Measurements from ENCODE around the gene MLX.
A peak's percentile ranks its signal among the peaks of the same experiment; 100 is the strongest.

Gene MLX

DNA sequence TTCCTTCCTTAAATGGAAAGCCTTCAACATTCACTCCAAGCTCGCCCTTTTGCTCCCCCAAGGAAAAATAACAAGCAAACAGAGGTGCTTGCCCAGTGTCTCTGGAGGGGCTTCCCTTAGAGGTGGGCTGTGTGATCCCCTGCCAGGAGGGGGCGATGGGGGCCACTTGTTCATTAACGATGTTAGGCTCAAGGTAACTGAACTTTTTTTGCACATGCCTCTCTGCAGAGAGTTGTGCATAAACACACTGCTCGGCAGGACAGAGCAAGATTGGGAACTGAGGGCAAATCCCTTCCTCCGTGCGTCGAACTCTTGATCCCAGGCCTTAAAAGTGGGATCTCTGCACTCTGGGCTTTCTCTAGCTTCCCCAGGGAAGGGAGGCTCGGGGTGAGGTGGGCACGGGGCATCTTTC lies 46.4 kb upstream of the MLX start:
- H3K9me3 Mint-ChIP-seq = no peaks in the 10 kb centered on the region
- TF ChIP-seq, protein P1, sequence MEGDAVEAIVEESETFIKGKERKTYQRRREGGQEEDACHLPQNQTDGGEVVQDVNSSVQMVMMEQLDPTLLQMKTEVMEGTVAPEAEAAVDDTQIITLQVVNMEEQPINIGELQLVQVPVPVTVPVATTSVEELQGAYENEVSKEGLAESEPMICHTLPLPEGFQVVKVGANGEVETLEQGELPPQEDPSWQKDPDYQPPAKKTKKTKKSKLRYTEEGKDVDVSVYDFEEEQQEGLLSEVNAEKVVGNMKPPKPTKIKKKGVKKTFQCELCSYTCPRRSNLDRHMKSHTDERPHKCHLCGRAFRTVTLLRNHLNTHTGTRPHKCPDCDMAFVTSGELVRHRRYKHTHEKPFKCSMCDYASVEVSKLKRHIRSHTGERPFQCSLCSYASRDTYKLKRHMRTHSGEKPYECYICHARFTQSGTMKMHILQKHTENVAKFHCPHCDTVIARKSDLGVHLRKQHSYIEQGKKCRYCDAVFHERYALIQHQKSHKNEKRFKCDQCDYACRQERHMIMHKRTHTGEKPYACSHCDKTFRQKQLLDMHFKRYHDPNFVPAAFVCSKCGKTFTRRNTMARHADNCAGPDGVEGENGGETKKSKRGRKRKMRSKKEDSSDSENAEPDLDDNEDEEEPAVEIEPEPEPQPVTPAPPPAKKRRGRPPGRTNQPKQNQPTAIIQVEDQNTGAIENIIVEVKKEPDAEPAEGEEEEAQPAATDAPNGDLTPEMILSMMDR (IDR thresholded peaks at IDR 0.05; ENCODE audit: unreplicated experiment in 3 of 3) = peak in 1 of 3 experiments; percentile 17
- no peaks in the 10 kb centered on the region for H3K27me3 Mint-ChIP-seq (ENCODE audit: low read depth)
- H3K4me3 Mint-ChIP-seq = peak overlapping the region; percentile 56 to 64 (median 58)
- peak overlapping the region; percentile 99 to 100 (median 100) for H3K27ac Mint-ChIP-seq
- peaks cover 8% of the 10 kb centered on the region for H3K36me3 Mint-ChIP-seq (ENCODE audit: low read depth)
- peaks cover 79% of the 10 kb centered on the region for H3K4me1 Mint-ChIP-seq

- H3K4me3 Mint-ChIP-seq = peak overlapping the region; percentile 13 to 64 (median 45)
- peaks cover 77% of the 10 kb centered on the region for H3K4me1 Mint-ChIP-seq
- peaks cover 8% of the 10 kb centered on the region for H3K36me3 Mint-ChIP-seq (ENCODE audit: low read depth)
Measured at GRCh38 chr17:42521036-42521435, 45.9 kb upstream of the MLX start.

DNA sequence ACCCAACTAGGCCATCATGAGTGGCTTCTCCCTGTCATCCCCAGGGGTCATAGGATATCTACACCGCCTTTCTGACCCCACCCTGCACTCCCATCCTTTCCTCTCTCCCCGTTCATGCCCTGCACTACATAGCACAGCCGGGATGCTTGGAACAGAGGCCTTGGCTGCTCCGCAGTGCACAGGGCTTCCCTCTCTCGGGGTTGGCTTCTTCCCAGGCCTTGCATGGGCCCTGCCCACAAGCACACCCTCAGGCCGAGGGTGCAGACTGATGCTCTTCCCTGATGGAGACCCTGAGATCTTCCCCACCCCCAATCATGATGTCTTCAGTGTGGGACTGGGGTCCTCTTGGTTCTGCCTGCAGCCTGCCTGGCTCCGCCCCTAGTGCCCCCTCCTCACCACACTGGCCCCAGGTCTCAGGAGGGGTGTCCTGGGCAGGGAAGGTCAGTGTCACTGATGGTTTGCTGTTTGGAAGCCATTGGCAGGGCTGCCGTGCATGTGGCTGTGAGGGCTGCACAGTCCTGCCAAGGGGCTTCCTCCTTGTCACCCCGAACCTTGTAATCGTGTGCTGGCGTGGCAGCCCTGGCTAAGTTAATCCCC lies 45.1 kb upstream of the MLX start:
- Mint-ChIP-seq H3K4me1 (peaks cover 73% of the 10 kb centered on the region), H3K27me3 (ENCODE audit: low read depth) (no peaks in the 10 kb centered on the region), H3K4me3 (peak overlapping the region; percentile 30 to 64 (median 45)), H3K9me3 (no peaks in the 10 kb centered on the region), H3K27ac (peak overlapping the region; percentile 99 to 100 (median 100)), H3K36me3 (ENCODE audit: low read depth) (peaks cover 8% of the 10 kb centered on the region)
- TF ChIP-seq, protein P1 (IDR thresholded peaks at IDR 0.05; ENCODE audit: unreplicated experiment in 3 of 3) = no peak

More at GRCh38 chr17:42521036-42521435, 45.9 kb upstream of the MLX start:
- TF ChIP-seq, protein P1 (IDR thresholded peaks at IDR 0.05; ENCODE audit: unreplicated experiment in 3 of 3) = no peak
- Mint-ChIP-seq H3K9me3 (no peaks in the 10 kb centered on the region), H3K27me3 (ENCODE audit: low read depth) (no peaks in the 10 kb centered on the region), H3K27ac (peak overlapping the region; percentile 99 to 100 (median 100))

DNA sequence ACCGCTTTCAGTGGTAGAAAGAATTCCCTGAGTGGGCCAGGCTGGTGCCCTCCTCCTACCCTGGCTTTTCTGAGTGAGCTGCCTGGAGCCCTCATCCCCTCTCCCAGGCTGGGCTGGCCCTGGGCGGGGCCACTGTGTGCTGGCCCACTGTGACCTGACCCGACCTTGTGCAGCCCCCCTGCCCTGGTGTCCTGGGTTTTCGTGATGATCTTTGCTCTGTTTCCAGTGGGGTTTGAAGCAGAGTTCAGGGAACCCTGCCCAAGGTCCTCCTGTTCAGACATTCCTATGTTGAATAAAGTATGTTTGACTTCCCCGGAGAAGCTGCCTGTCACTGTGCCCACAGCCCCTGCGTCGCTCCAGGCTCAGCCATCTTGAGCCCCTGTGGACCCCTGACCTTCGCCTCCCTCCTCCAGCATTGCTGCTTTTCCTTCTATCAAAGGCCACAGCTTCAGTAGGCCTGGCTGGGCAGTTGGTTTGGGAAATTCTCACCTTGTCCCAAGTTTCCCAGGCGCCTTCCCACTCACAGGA lies 44.6 kb upstream of the MLX start:
- no peaks in the 10 kb centered on the region for H3K27me3 Mint-ChIP-seq (ENCODE audit: low read depth)
- H3K27ac Mint-ChIP-seq = peak overlapping the region; percentile 99 to 100 (median 100)
- peaks cover 8% of the 10 kb centered on the region for H3K36me3 Mint-ChIP-seq (ENCODE audit: low read depth)
- no peaks in the 10 kb centered on the region for H3K9me3 Mint-ChIP-seq
- peaks cover 74% of the 10 kb centered on the region for H3K4me1 Mint-ChIP-seq
- peak overlapping the region; percentile 12 to 54 (median 44) for H3K4me3 Mint-ChIP-seq
- TF ChIP-seq, protein P1 (IDR thresholded peaks at IDR 0.05; ENCODE audit: unreplicated experiment in 3 of 3) = no peak

DNA sequence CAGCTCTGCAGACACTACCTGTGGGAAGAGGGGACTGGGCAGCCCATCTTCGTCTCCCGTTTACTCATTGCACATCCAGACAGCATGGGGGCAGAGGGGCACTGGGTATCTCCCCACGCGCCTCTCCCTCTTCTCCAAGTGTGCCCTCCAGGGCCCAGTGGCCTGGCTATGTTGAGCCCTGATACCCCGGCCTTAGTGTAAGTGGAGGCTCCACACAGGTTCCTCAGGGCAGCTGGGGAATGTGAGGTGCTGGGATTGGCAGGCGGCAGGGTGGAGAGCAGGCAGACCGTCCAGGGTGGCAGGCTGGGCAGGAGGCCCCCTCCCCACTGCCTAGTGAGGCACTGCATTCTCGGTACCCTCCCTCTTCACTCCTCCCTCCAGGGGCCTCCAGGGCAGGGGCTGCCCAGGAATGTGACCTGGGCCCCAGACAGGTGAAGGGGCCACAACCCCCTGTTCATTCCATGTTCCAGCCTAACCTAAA lies 44.1 kb upstream of the MLX start:
- Mint-ChIP-seq H3K27me3 (ENCODE audit: low read depth) (no peaks in the 10 kb centered on the region), H3K27ac (peak overlapping the region; percentile 99 to 100 (median 100)), H3K4me3 (peak overlapping the region in 2 of 3 experiments; percentile 44 to 54), H3K36me3 (ENCODE audit: low read depth) (peaks cover 8% of the 10 kb centered on the region), H3K4me1 (peaks cover 71% of the 10 kb centered on the region), H3K9me3 (no peaks in the 10 kb centered on the region)
- TF ChIP-seq, protein P1 (IDR thresholded peaks at IDR 0.05; ENCODE audit: unreplicated experiment in 3 of 3) = no peak

Measured in nephron (organoid).